Colonic mucosa (tissue), 4 donors: ENCODE data around the gene SEC31A. TPM values are rescaled to one million over a fixed set of nuclear protein-coding genes. Genes with fewer than 3 reads are reported as not detected.

Source experiments
- DNase-seq: peaks from one replicate; pipeline ENCODE4 v3.0.0-alpha.2; 2020
- H3K27ac ChIP-seq: fragments of 200-600 bp; one replicate; pipeline ENCODE4 v1.8.0; 2021
- H3K27me3 ChIP-seq: fragments of 200-600 bp; one replicate; pipeline ENCODE4 v1.8.0; 2021
- H3K36me3 ChIP-seq: fragments of 200-600 bp; one replicate; pipeline ENCODE4 v1.8.0; 2021
- H3K4me1 ChIP-seq: fragments of 200-600 bp; one replicate; pipeline ENCODE4 v1.8.0; 2021; ENCODE audit warnings: mild to moderate bottlenecking
- H3K4me3 ChIP-seq: fragments of 200-600 bp; one replicate; pipeline ENCODE4 v1.8.0; 2021
- H3K9ac ChIP-seq, 2 donors: one replicate each; pipeline ENCODE4 v1.7.0; 2013; ENCODE audit warnings: control low read depth in 2 of 2, low read depth in 2 of 2, low read length in 2 of 2
- H3K9me3 ChIP-seq: fragments of 200-600 bp; one replicate; pipeline ENCODE4 v1.8.0; 2021
- CTCF ChIP-seq: fragments of 200-600 bp; IDR thresholded peaks from one replicate; pipeline ENCODE4 v1.8.0; 2022; ENCODE audit warnings: antibody characterized with exemption, mild to moderate bottlenecking
- intact Hi-C: fragments of 100-400 bp; cut with DNase I; formaldehyde crosslinking; loops from one replicate; pipeline ENCODE4 v1.14.1; 2022
- total RNA-seq, 2 donors: library from RNA; stranded (reverse); fragmentation: NEBNext Ultra II Directional in 1 of 2; extraction: Animal tissue kit (Norgen Biotek cat#: 25700) in 1 of 2; gene quantifications; one replicate each; pipeline ENCODE4 v1.2.1, GENCODE V29; 2021
- donor health status: healthy.
- donor health status: DM: no; HTN: no; CAD: no.
- donor health status: DM: no; HTN: no; CAD: no.

SEC31A gene
- total RNA-seq, 2 donors from 2014 or later: 158 to 188 TPM

GRCh38 chr4:82900066-82900410 lies 9.1 kb upstream of the SEC31A start:
- intact Hi-C loops: no loop called here

GRCh38 chr4:82899374-82900065 lies 8.6 kb upstream of the SEC31A start:
- Histone ChIP-seq H3K9me3 (no peaks in the 10 kb centered on the region), H3K9ac (peak overlapping the region; percentile 78 to 99), H3K4me3 (peak overlapping the region; percentile 66), H3K4me1 (no peaks in the 10 kb centered on the region), H3K27ac (peak overlapping the region; percentile 98), H3K27me3 (no peaks in the 10 kb centered on the region), H3K36me3 (no peaks in the 10 kb centered on the region)
- intact Hi-C loops: no loop called here
- DNase-seq: peak; percentile 25
- TF ChIP-seq CTCF: no peak

More at GRCh38 chr4:82900066-82900410, 9.1 kb upstream of the SEC31A start:
- no peaks in the 10 kb centered on the region for H3K27me3 ChIP-seq
- no peaks in the 10 kb centered on the region for H3K36me3 ChIP-seq
- DNase-seq: no peak
- no peaks in the 10 kb centered on the region for H3K4me1 ChIP-seq
- H3K4me3 ChIP-seq: peak overlapping the region; percentile 66
- H3K9me3 ChIP-seq: no peaks in the 10 kb centered on the region
- no peak for TF ChIP-seq CTCF
- peak overlapping the region; percentile 98 for H3K27ac ChIP-seq
- peak overlapping the region; percentile 78 to 99 for H3K9ac ChIP-seq

GRCh38 chr4:82898322-82899243 lies 7.6 kb upstream of the SEC31A start:
- H3K9me3 ChIP-seq: no peaks in the 10 kb centered on the region
- peak overlapping the region in 1 of 2 donors; percentile 99 for H3K9ac ChIP-seq
- intact Hi-C loops: no loop called here
- DNase-seq: peak; percentile 33
- peak overlapping the region; percentile 66 for H3K4me3 ChIP-seq
- H3K4me1 ChIP-seq: no peaks in the 10 kb centered on the region
- no peaks in the 10 kb centered on the region for H3K36me3 ChIP-seq
- peak; percentile 49 for TF ChIP-seq CTCF
- peak overlapping the region; percentile 98 for H3K27ac ChIP-seq
- H3K27me3 ChIP-seq: no peaks in the 10 kb centered on the region

GRCh38 chr4:82896755-82897154 lies 5.8 kb upstream of the SEC31A start:
- TF ChIP-seq CTCF: no peak
- Histone ChIP-seq H3K36me3 (no peaks in the 10 kb centered on the region), H3K4me3 (no peak overlapping the region), H3K27me3 (no peaks in the 10 kb centered on the region), H3K27ac (no peak overlapping the region), H3K4me1 (no peaks in the 10 kb centered on the region), H3K9ac (no peak overlapping the region), H3K9me3 (no peaks in the 10 kb centered on the region)
- DNase-seq: no peak
- intact Hi-C loops: no loop called here

GRCh38 chr4:82893942-82894341 lies 3.0 kb upstream of the SEC31A start:
- H3K27ac ChIP-seq: no peak overlapping the region
- no peak for TF ChIP-seq CTCF
- intact Hi-C loops: loop anchor here (5.0 kb wide), 1 partner anchor 118 kb away; the partner anchor contains the start of gene LIN54
- no peaks in the 10 kb centered on the region for H3K27me3 ChIP-seq
- no peak for DNase-seq
- no peak overlapping the region for H3K4me3 ChIP-seq
- H3K9me3 ChIP-seq: no peaks in the 10 kb centered on the region
- no peak overlapping the region for H3K9ac ChIP-seq
- no peaks in the 10 kb centered on the region for H3K36me3 ChIP-seq
- no peaks in the 10 kb centered on the region for H3K4me1 ChIP-seq
